Stomach smooth muscle (tissue), 2 donors: ENCODE data around the gene P3H4.

ENCODE experiments used
- H3K27ac ChIP-seq: one replicate; pipeline ENCODE4 v1.7.0; 2013; ENCODE audit warnings: mild to moderate bottlenecking, low read length, inconsistent platforms
- H3K27me3 ChIP-seq, 2 donors: one replicate each; pipeline ENCODE4 v1.7.0; 2013; ENCODE audit warnings: low read length in 2 of 2; ENCODE audit not compliant: insufficient read depth in 2 of 2, control insufficient read depth in 1 of 2
- H3K36me3 ChIP-seq, 2 donors: one replicate each; pipeline ENCODE4 v1.7.0; 2013; ENCODE audit warnings: low read length in 2 of 2; ENCODE audit not compliant: control insufficient read depth in 2 of 2, insufficient read depth in 2 of 2
- H3K4me1 ChIP-seq: one replicate; pipeline ENCODE4 v1.7.0; 2013; ENCODE audit warnings: low read length; ENCODE audit not compliant: control insufficient read depth, insufficient read depth
- H3K4me3 ChIP-seq, 2 donors: one replicate each; pipeline ENCODE4 v1.7.0; 2013; ENCODE audit warnings: low read length in 2 of 2
- H3K9ac ChIP-seq, 2 donors: one replicate each; pipeline ENCODE4 v1.7.0; 2013; ENCODE audit warnings: low read length in 2 of 2, mild to moderate bottlenecking in 1 of 2
- H3K9me3 ChIP-seq, 2 donors: one replicate each; pipeline ENCODE4 v1.7.0; 2013; ENCODE audit warnings: low read length in 2 of 2; ENCODE audit not compliant: control insufficient read depth in 2 of 2
- donor health status: healthy.
- donor health status: Pancreatic carcinoma.

The P3H4 gene

DNA sequence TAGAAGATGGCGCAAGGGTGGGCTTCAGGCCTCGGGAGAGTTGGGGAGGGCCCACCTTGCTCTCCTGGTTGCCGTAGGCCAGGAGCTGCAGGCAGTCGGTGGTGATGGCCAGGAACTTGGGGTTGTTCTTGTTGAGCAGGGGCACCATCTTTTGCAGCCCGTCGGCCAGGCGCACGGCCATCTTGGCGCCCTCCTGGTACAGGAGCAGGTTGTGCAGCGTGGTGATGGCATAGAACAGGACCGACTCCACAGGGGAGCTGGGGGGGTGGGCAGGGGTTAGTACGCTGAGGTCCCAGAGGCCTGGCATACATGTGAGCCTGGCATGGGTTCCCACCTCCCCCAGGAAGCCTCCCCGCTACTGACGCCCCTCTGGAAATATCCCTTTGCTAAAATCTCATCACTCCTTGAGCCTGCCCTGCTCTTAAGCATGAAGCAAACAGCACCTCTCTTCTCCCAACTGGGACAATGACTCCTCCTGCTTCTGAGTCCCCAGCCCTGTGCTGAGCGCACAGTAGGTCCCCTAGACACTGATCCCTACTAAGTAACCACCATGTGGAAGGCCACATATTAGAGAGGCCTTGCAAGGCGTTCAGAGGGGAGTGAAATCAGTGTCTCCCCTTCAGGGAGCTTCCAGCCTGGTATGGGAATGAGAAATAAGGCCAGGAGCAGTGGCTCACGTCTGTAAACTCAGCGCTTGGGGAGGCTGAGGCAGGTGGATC lies 44.3 kb downstream of the P3H4 start:
- H3K9me3 ChIP-seq = no peaks in the 10 kb centered on the region
- no peak overlapping the region for H3K9ac ChIP-seq
- H3K27ac ChIP-seq = no peak overlapping the region
- peaks cover 0 to 2% of the 10 kb centered on the region in 2 donors for H3K27me3 ChIP-seq
- peaks cover 0 to 12% of the 10 kb centered on the region in 2 donors for H3K36me3 ChIP-seq
- H3K4me3 ChIP-seq = no peak overlapping the region
- H3K4me1 ChIP-seq = peaks cover under 1% of the 10 kb centered on the region

DNA sequence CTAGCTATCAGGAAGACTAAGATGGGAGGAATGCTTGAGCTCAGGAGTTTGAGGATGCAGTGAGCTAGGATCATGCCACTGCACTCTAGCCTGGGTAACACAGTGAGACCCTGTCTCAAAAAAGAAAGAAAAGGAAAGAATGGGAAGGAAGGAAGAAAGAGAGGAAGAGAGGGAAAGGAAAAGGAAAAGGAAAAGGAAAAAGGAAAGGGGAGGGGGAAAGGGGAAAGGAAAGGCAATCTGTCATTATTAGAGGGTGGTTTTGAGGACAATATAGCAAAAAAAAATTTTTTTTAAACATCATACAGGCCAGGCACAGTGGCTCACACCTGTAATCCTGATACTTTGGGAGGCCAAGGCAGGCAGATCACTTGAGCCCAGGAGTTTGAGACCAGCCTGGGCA lies 45.6 kb downstream of the P3H4 start:
- H3K9me3 ChIP-seq = no peaks in the 10 kb centered on the region
- H3K9ac ChIP-seq = no peak overlapping the region
- H3K36me3 ChIP-seq = peaks cover 0 to 12% of the 10 kb centered on the region in 2 donors
- no peaks in the 10 kb centered on the region for H3K27me3 ChIP-seq
- no peak overlapping the region for H3K4me3 ChIP-seq
- H3K27ac ChIP-seq = no peak overlapping the region
- no peaks in the 10 kb centered on the region for H3K4me1 ChIP-seq

DNA sequence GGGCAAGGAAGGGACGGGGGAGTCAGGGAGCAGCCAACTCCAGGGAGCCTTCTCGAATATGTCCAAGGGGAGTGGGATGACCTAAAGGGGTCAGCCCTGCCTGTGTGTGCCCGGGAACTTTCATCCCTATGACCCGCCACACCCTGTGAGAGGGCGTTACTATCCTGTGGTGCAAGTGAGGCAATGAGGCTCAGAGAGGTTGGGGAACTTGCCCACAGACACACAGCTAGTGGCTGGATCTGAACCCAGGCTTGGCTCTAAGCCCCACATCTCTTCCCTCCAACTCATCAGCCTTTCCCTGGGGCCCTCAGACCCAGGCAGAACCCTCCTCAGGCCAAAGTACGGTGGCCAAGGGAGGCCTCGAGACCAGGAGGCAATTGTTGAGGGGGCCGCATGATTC lies 48.4 kb downstream of the P3H4 start:
- no peaks in the 10 kb centered on the region for H3K9me3 ChIP-seq
- no peaks in the 10 kb centered on the region for H3K27me3 ChIP-seq
- no peaks in the 10 kb centered on the region for H3K4me1 ChIP-seq
- no peak overlapping the region for H3K9ac ChIP-seq
- no peak overlapping the region for H3K27ac ChIP-seq
- H3K4me3 ChIP-seq = no peak overlapping the region
- H3K36me3 ChIP-seq = peaks cover 0 to 9% of the 10 kb centered on the region in 2 donors

DNA sequence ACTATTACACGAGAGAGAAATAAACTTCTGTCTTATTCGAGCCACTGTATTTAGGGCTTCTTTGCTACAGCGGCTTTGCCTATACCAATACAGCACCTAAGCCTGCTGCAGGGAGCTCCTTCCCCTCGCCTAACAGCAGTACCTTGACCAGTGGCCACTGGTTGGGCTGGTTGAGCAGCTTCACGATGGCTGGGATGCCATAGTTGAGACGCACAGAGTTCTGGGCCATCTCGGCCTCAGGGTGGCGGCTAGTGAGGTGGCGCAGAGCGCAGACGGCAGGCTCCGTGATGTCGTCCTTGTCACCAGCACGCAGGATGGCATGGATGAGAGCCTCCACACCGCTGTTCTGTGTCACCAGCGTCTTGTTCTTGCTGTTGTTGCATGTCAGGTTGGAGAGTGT lies 48.9 kb downstream of the P3H4 start:
- Histone ChIP-seq H3K9ac (no peak overlapping the region), H3K9me3 (no peaks in the 10 kb centered on the region)

DNA sequence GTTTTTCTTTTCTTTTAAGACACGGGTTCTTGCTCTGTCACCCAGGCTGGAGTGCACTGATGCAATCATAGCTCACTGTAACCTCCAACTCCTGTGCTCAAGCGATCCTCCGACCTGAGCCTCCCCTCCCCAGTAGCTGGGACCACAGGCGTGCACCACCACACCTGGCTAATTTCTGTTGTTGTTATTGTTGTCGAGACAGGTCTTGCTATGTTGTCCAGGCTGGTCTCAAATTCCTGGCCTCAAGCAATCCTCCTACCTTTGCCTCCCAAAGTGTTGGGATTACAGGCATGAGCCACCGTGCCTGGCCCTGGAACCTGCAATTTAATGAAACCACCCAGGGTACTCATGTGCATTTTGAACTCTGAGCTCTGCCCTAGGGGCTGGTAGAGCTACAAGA lies 49.4 kb downstream of the P3H4 start:
- Histone ChIP-seq H3K4me1 (no peaks in the 10 kb centered on the region), H3K36me3 (peaks cover 0 to 6% of the 10 kb centered on the region in 2 donors), H3K9me3 (no peaks in the 10 kb centered on the region), H3K4me3 (no peak overlapping the region), H3K27me3 (no peaks in the 10 kb centered on the region), H3K9ac (no peak overlapping the region), H3K27ac (no peak overlapping the region)

More for the DNA sequence above, 48.9 kb downstream of the P3H4 start:
- H3K27ac ChIP-seq = no peak overlapping the region
- peaks cover 0 to 9% of the 10 kb centered on the region in 2 donors for H3K36me3 ChIP-seq
- no peaks in the 10 kb centered on the region for H3K27me3 ChIP-seq
- no peak overlapping the region for H3K4me3 ChIP-seq
- no peaks in the 10 kb centered on the region for H3K4me1 ChIP-seq

DNA sequence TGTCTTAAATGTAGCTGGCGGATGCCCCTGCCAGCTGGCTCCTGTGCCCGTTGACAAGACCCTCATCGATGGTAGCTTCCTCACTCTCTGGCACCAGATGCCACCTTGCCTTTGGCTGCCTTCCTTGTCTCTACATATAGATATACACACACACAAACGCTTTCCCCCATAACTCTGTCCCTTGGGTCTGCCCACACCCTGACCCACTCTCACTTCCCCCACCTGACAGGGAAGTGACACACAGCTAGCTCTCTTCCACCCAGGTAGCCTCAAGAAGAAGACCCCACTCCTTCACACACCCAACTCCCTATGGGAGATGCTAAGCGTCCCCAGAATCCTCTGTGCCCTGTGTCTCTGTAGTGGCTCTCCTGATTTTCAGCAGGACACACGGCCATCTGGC lies 50.9 kb downstream of the P3H4 start:
- Histone ChIP-seq H3K4me3 (no peak overlapping the region), H3K9ac (no peak overlapping the region), H3K9me3 (no peaks in the 10 kb centered on the region), H3K27me3 (no peaks in the 10 kb centered on the region), H3K4me1 (no peaks in the 10 kb centered on the region), H3K27ac (no peak overlapping the region), H3K36me3 (peaks cover 0 to 7% of the 10 kb centered on the region in 2 donors)

DNA sequence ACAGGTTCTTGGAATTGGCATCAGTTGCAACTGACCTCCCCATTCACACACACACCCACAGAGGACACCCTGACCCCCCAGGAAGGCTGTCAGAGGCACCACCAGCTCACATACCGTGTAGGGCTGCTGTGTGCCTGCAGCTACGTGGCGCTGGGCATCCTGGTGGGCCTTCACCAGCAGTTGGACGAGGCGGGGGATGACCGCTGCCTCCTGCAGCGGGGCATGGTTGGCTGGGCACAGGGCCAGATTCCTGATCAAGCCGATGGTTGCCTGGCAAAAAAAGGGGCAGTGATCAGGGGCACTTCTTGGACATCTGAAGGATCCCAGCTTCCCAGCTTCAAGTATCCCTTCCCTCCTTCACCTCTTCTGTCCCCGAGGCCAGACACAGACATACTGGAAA lies 53.1 kb downstream of the P3H4 start:
- H3K36me3 ChIP-seq = peaks cover 0 to 7% of the 10 kb centered on the region in 2 donors

DNA sequence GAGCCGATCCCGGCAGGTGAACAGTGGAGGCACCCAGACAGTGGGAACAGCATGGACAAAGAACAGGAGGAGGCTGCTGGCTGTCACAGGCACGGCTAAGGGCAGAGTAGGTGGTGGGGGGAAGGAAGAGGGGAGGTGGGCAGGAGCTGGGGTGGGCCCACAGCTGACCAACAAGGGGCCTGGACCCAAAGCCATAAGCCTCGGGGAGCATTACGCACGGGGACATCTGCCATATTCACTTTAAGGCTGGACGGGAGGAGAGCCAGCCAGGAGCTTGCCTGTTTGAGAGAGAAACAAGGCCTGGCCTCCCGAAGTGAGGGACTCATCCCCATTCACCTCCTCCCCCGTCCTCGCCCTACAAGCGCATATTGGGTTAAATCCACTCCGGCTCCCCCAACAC lies 57.7 kb downstream of the P3H4 start:
- H3K36me3 ChIP-seq = peaks cover 0 to 2% of the 10 kb centered on the region in 2 donors
- H3K27ac ChIP-seq = no peak overlapping the region
- no peaks in the 10 kb centered on the region for H3K27me3 ChIP-seq
- H3K9ac ChIP-seq = no peak overlapping the region
- H3K4me1 ChIP-seq = no peaks in the 10 kb centered on the region
- no peaks in the 10 kb centered on the region for H3K9me3 ChIP-seq
- H3K4me3 ChIP-seq = no peak overlapping the region

More for the DNA sequence above, 53.1 kb downstream of the P3H4 start:
- Histone ChIP-seq H3K27me3 (no peaks in the 10 kb centered on the region), H3K4me3 (no peak overlapping the region), H3K27ac (no peak overlapping the region), H3K4me1 (no peaks in the 10 kb centered on the region), H3K9me3 (no peaks in the 10 kb centered on the region), H3K9ac (no peak overlapping the region)
